Mesothelial cell of epicardium (in vitro differentiated cells): ENCODE results near the gene PRG2. TPM values are rescaled to one million over a fixed set of nuclear protein-coding genes. Genes with fewer than 3 reads are reported as not detected.
"Not testable (repeated sequence)": the region's sequence is repeated elsewhere in the genome, so short reads cannot be mapped to it uniquely, and the experiment has no call there.

Experiments used
- DNase-seq, 2 experiments: peaks; one replicate each; pipeline ENCODE4 v3.0.0; 2021; ENCODE audit warnings: low spot score in 2 of 2; ENCODE audit not compliant: unreplicated experiment in 2 of 2
- H3K27ac Mint-ChIP-seq: 2 replicates; pipeline ENCODE4 v1.8.0; 2021; ENCODE audit warnings: mixed read lengths
- H3K27me3 Mint-ChIP-seq: 2 replicates; pipeline ENCODE4 v1.8.0; 2021; ENCODE audit warnings: low read depth, mixed read lengths
- H3K36me3 Mint-ChIP-seq: 2 replicates; pipeline ENCODE4 v1.8.0; 2021; ENCODE audit warnings: mixed read lengths
- H3K4me1 Mint-ChIP-seq: 2 replicates; pipeline ENCODE4 v1.8.0; 2021; ENCODE audit warnings: mixed read lengths
- H3K4me3 Mint-ChIP-seq: 2 replicates; pipeline ENCODE4 v1.8.0; 2021; ENCODE audit warnings: mild to moderate bottlenecking, moderate library complexity, mixed read lengths
- H3K9me3 Mint-ChIP-seq: 2 replicates; pipeline ENCODE4 v1.8.0; 2021; ENCODE audit warnings: mixed read lengths
- CTCF ChIP-seq: fragments of 200-600 bp; sonication (generic); IDR thresholded peaks from one replicate; pipeline ENCODE4 v1.5.0; 2021; ENCODE audit warnings: antibody characterized with exemption; ENCODE audit not compliant: unreplicated experiment
- total RNA-seq: library from RNA; stranded (reverse); gene quantifications from 3 replicates; pipeline ENCODE4 v1.2.1, GENCODE V29; 2021

The PRG2 gene
- total RNA-seq, 1 donor from 2014 or later: not detected

- no peak overlapping the region for H3K4me3 Mint-ChIP-seq
- DNase-seq: no peak
- H3K9me3 Mint-ChIP-seq: no peaks in the 10 kb centered on the region
- no peak for TF ChIP-seq CTCF
- H3K36me3 Mint-ChIP-seq: peaks cover 15% of the 10 kb centered on the region
- no peaks in the 10 kb centered on the region for H3K4me1 Mint-ChIP-seq
- no peak overlapping the region for H3K27ac Mint-ChIP-seq
- peaks cover 13% of the 10 kb centered on the region for H3K27me3 Mint-ChIP-seq
Measured at GRCh38 chr11:57405271-57405860, 14.9 kb upstream of the PRG2 start.

GRCh38 chr11:57403802-57404147 is 13.3 kb upstream of the PRG2 start:
- H3K4me3 Mint-ChIP-seq: no peak overlapping the region
- no peak overlapping the region for H3K27ac Mint-ChIP-seq
- peaks cover 6% of the 10 kb centered on the region for H3K36me3 Mint-ChIP-seq
- TF ChIP-seq CTCF: no peak
- no peaks in the 10 kb centered on the region for H3K4me1 Mint-ChIP-seq
- no peaks in the 10 kb centered on the region for H3K9me3 Mint-ChIP-seq
- no peak for DNase-seq
- peaks cover 13% of the 10 kb centered on the region for H3K27me3 Mint-ChIP-seq

- H3K4me1 Mint-ChIP-seq, H3K27ac Mint-ChIP-seq: not testable (repeated sequence)
Measured at GRCh38 chr11:57403003-57403801, 12.8 kb upstream of the PRG2 start.

GRCh38 chr11:57402188-57403002 is 11.9 kb upstream of the PRG2 start:
- H3K9me3 Mint-ChIP-seq: no peaks in the 10 kb centered on the region
- no peak for TF ChIP-seq CTCF
- no peak overlapping the region for H3K27ac Mint-ChIP-seq
- H3K36me3 Mint-ChIP-seq: peaks cover 3% of the 10 kb centered on the region
- no peaks in the 10 kb centered on the region for H3K4me1 Mint-ChIP-seq
- H3K27me3 Mint-ChIP-seq: peaks cover 13% of the 10 kb centered on the region
- no peak overlapping the region for H3K4me3 Mint-ChIP-seq
- DNase-seq: no peak

More at GRCh38 chr11:57403003-57403801, 12.8 kb upstream of the PRG2 start:
- H3K27me3 Mint-ChIP-seq: peaks cover 13% of the 10 kb centered on the region
- H3K4me3 Mint-ChIP-seq, DNase-seq, H3K36me3 Mint-ChIP-seq, H3K9me3 Mint-ChIP-seq: not testable (repeated sequence)

- no peak for DNase-seq
- Mint-ChIP-seq H3K36me3 (no peaks in the 10 kb centered on the region), H3K4me3 (no peak overlapping the region), H3K4me1 (no peaks in the 10 kb centered on the region), H3K27ac (no peak overlapping the region), H3K9me3 (no peaks in the 10 kb centered on the region), H3K27me3 (peaks cover 13% of the 10 kb centered on the region)
- TF ChIP-seq CTCF: no peak
Measured at GRCh38 chr11:57399972-57400578, 9.6 kb upstream of the PRG2 start.
